Measurements from ENCODE around the gene SCARF1.

GRCh38 chr17:1591474-1592090, 54.0 kb downstream of the SCARF1 start:
- no peak for TF ChIP-seq OVOL2 (CRISPR knock-in tag; IDR thresholded peaks at IDR 0.05; ENCODE audit: borderline replicate concordance)
- TF ChIP-seq CTCF (IDR thresholded peaks at IDR 0.05): no peak
- no peak for TF ChIP-seq STAT6 (CRISPR knock-in tag; conservative IDR thresholded peaks at IDR 0.05; ENCODE audit: low read depth)
- no peak for TF ChIP-seq FOXP1 (CRISPR knock-in tag; IDR thresholded peaks at IDR 0.05; ENCODE audit: borderline replicate concordance)
- no peak for TF ChIP-seq CREB1 (CRISPR knock-in tag; IDR thresholded peaks at IDR 0.05)
